Inflammatory macrophage (primary cell): ENCODE results near the gene AGAP1.
"Not testable (repeated sequence)": the region's sequence is repeated elsewhere in the genome, so short reads cannot be mapped to it uniquely, and the experiment has no call there.

ENCODE experiments used
- DNase-seq, 2 donors: peaks; one replicate each; pipeline ENCODE4 v3.0.0-alpha.2; 2020 to 2022

The AGAP1 gene

GRCh38 chr2:235747786-235748091 lies 253.9 kb downstream of the AGAP1 start:
- DNase-seq: no peak

- DNase-seq: no peak
Observed at GRCh38 chr2:235749121-235749770, 255.4 kb downstream of the AGAP1 start.

GRCh38 chr2:235749771-235750160 lies 255.9 kb downstream of the AGAP1 start:
- no peak for DNase-seq

GRCh38 chr2:235752846-235753245 lies 259.0 kb downstream of the AGAP1 start:
- no peak for DNase-seq

- no peak for DNase-seq
Observed at GRCh38 chr2:235754357-235755207, 260.7 kb downstream of the AGAP1 start.

GRCh38 chr2:235756491-235756890 lies 262.6 kb downstream of the AGAP1 start:
- no peak for DNase-seq

GRCh38 chr2:235757212-235757611 lies 263.4 kb downstream of the AGAP1 start:
- DNase-seq: no peak

GRCh38 chr2:235757640-235758039 lies 263.8 kb downstream of the AGAP1 start:
- DNase-seq: no peak

- no peak for DNase-seq
Observed at GRCh38 chr2:235762832-235763598, 269.2 kb downstream of the AGAP1 start.

- DNase-seq: no peak
Observed at GRCh38 chr2:235763816-235764215, 270.0 kb downstream of the AGAP1 start.

- not testable (repeated sequence) for DNase-seq
Observed at GRCh38 chr2:235764478-235764877, 270.6 kb downstream of the AGAP1 start.

GRCh38 chr2:235765181-235765820 lies 271.5 kb downstream of the AGAP1 start:
- no peak for DNase-seq

- DNase-seq: peak; percentile 59 to 65
Observed at GRCh38 chr2:235766278-235766677, 272.4 kb downstream of the AGAP1 start.

- DNase-seq: no peak
Observed at GRCh38 chr2:235768606-235769005, 274.8 kb downstream of the AGAP1 start.

GRCh38 chr2:235769046-235769445 lies 275.2 kb downstream of the AGAP1 start:
- no peak for DNase-seq

- DNase-seq: no peak
Observed at GRCh38 chr2:235770909-235771820, 277.3 kb downstream of the AGAP1 start.

- no peak for DNase-seq
Observed at GRCh38 chr2:235773188-235773928, 279.5 kb downstream of the AGAP1 start.

- no peak for DNase-seq
Observed at GRCh38 chr2:235774153-235774870, 280.5 kb downstream of the AGAP1 start.

- no peak for DNase-seq
Observed at GRCh38 chr2:235776531-235776930, 282.7 kb downstream of the AGAP1 start.

- peak; percentile 31 to 51 for DNase-seq
Observed at GRCh38 chr2:235779444-235779896, 285.6 kb downstream of the AGAP1 start.
